ENCODE data around the gene RNMT.

DNA sequence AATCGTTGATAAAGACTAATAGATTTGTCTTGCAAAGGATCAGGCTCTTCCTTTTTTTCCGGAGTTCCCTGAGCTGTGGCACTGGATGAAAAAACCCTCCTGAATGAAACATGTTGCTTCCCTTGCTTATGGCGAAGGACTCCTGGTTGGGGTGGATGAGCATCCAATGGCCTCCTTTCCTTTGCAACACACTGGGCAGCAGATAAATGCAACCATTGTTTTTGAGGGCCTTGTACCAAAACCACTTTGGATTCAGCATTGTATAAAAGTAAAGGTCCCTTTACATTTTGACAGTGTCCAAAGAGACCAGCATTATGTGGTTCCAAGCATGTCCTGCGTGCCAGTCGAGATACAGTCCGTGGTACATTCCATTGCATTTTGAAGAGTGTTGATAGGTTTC lies 44.8 kb upstream of the RNMT start:
- TF ChIP-seq, protein P1, sequence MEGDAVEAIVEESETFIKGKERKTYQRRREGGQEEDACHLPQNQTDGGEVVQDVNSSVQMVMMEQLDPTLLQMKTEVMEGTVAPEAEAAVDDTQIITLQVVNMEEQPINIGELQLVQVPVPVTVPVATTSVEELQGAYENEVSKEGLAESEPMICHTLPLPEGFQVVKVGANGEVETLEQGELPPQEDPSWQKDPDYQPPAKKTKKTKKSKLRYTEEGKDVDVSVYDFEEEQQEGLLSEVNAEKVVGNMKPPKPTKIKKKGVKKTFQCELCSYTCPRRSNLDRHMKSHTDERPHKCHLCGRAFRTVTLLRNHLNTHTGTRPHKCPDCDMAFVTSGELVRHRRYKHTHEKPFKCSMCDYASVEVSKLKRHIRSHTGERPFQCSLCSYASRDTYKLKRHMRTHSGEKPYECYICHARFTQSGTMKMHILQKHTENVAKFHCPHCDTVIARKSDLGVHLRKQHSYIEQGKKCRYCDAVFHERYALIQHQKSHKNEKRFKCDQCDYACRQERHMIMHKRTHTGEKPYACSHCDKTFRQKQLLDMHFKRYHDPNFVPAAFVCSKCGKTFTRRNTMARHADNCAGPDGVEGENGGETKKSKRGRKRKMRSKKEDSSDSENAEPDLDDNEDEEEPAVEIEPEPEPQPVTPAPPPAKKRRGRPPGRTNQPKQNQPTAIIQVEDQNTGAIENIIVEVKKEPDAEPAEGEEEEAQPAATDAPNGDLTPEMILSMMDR (conservative IDR thresholded peaks at IDR 0.05) = no peak
- TF ChIP-seq EZH2 (IDR thresholded peaks at IDR 0.05; ENCODE audit: low read depth) = no peak
